ENCODE results near the gene ICAM2.

- TF ChIP-seq CTCF (IDR thresholded peaks at IDR 0.05) (no peak), POLR2A (IDR thresholded peaks at IDR 0.05) (no peak), POLR2AphosphoS5 (IDR thresholded peaks at IDR 0.05) (no peak)
These were observed 32.7 kb upstream of the ICAM2 start for GRCh38 chr17:64053101-64053500.

All from gastroesophageal sphincter (tissue), 3 donors.